ENCODE results near the gene FUZ.

Gene FUZ

DNA sequence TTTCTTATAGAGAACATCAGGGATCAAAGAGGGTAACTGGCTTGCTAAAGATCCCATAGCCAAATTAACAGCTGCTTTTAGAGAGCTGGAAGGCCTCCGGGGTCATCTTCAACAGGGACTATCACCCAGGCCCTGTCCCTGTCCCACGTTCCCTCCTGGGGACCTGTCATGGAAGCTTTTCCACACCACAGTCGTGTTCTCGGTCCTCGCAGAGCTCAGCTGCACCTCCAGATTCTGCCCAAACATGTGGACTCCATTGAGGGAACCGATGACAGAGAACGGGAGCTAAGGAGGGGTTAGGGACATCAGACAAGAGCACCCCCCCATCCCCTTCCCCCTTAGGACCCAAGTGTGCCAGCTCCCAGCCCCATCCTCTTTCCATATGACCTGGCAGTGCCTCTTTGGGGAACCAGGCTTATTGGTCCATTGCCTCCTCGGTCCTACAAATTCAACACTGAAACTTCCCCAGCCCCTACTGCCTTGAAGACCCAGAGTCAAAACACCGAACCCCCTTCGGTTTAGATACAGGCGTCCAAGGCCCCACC is 568 bp downstream of the FUZ start:
- peak overlapping the region; percentile 62 for H3K9ac ChIP-seq (ENCODE audit: low read length)
- H3K27me3 ChIP-seq (ENCODE audit: low read length), result no peaks in the 10 kb centered on the region
- H3K27ac ChIP-seq (ENCODE audit: low read depth, low read length), result peak overlapping the region; percentile 55
- peak overlapping the region; percentile 93 for H2AFZ ChIP-seq (ENCODE audit: low read depth, low read length, severe bottlenecking)
- peak overlapping the region; percentile 69 for H3K4me3 ChIP-seq (ENCODE audit: insufficient read depth, low read length, poor library complexity, severe bottlenecking)
- H3F3A ChIP-seq (ENCODE audit: insufficient read depth), result peaks cover 26% of the 10 kb centered on the region
- H3K9me2 ChIP-seq (replicated peaks; ENCODE audit: insufficient read depth, low read length), result no peaks in the 10 kb centered on the region
- no peak for TF ChIP-seq EZH2phosphoT487 (conservative IDR thresholded peaks at IDR 0.05; ENCODE audit: low read length)
- TF ChIP-seq, protein P1, sequence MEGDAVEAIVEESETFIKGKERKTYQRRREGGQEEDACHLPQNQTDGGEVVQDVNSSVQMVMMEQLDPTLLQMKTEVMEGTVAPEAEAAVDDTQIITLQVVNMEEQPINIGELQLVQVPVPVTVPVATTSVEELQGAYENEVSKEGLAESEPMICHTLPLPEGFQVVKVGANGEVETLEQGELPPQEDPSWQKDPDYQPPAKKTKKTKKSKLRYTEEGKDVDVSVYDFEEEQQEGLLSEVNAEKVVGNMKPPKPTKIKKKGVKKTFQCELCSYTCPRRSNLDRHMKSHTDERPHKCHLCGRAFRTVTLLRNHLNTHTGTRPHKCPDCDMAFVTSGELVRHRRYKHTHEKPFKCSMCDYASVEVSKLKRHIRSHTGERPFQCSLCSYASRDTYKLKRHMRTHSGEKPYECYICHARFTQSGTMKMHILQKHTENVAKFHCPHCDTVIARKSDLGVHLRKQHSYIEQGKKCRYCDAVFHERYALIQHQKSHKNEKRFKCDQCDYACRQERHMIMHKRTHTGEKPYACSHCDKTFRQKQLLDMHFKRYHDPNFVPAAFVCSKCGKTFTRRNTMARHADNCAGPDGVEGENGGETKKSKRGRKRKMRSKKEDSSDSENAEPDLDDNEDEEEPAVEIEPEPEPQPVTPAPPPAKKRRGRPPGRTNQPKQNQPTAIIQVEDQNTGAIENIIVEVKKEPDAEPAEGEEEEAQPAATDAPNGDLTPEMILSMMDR (IDR thresholded peaks at IDR 0.05; ENCODE audit: insufficient read depth, low read length, poor library complexity, severe bottlenecking), result no peak
- H4K20me1 ChIP-seq (ENCODE audit: low read depth, low read length), result no peaks in the 10 kb centered on the region
- no peaks in the 10 kb centered on the region for H3K79me2 ChIP-seq (ENCODE audit: insufficient read depth, low read length)
- no peaks in the 10 kb centered on the region for H3K36me3 ChIP-seq (ENCODE audit: low read length)
- H3K4me2 ChIP-seq (ENCODE audit: low read depth, low read length, poor library complexity, severe bottlenecking), result peak overlapping the region; percentile 85
- no peaks in the 10 kb centered on the region for H3K9me3 ChIP-seq (ENCODE audit: insufficient read depth, low read length)

DNA sequence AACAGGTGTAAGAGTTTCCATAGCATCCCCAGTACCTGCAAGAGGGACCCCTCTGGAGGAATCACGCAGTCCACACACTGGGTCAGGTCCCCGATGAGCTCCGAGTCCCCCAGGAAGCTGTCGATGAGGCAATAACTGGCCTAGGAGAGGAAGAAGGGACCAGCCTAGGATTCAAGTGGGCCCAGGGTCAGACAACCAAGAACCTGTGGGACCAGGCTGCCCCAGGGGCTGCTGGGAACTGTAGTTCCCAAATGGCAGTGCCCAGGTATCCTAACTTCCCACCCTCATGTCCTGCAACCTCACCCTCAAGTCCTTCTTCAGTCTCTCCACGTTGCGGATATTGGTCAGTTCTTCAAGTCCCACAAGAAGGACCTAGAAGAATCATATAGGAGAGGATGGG is 1.8 kb downstream of the FUZ start:
- no peak overlapping the region for H2AFZ ChIP-seq (ENCODE audit: low read depth, low read length, severe bottlenecking)
- H3K27me3 ChIP-seq (ENCODE audit: low read length), result no peaks in the 10 kb centered on the region
- no peak overlapping the region for H3K4me2 ChIP-seq (ENCODE audit: low read depth, low read length, poor library complexity, severe bottlenecking)
- H4K20me1 ChIP-seq (ENCODE audit: low read depth, low read length), result no peaks in the 10 kb centered on the region
- no peak overlapping the region for H3K9ac ChIP-seq (ENCODE audit: low read length)
- H3K4me3 ChIP-seq (ENCODE audit: insufficient read depth, low read length, poor library complexity, severe bottlenecking), result no peak overlapping the region
- H3K9me3 ChIP-seq (ENCODE audit: insufficient read depth, low read length), result no peaks in the 10 kb centered on the region
- H3K27ac ChIP-seq (ENCODE audit: low read depth, low read length), result no peak overlapping the region
- H3K9me2 ChIP-seq (replicated peaks; ENCODE audit: insufficient read depth, low read length), result no peaks in the 10 kb centered on the region
- TF ChIP-seq, protein P1 (IDR thresholded peaks at IDR 0.05; ENCODE audit: insufficient read depth, low read length, poor library complexity, severe bottlenecking), result no peak
- H3F3A ChIP-seq (ENCODE audit: insufficient read depth), result peaks cover 20% of the 10 kb centered on the region
- no peaks in the 10 kb centered on the region for H3K79me2 ChIP-seq (ENCODE audit: insufficient read depth, low read length)
- no peaks in the 10 kb centered on the region for H3K36me3 ChIP-seq (ENCODE audit: low read length)

DNA sequence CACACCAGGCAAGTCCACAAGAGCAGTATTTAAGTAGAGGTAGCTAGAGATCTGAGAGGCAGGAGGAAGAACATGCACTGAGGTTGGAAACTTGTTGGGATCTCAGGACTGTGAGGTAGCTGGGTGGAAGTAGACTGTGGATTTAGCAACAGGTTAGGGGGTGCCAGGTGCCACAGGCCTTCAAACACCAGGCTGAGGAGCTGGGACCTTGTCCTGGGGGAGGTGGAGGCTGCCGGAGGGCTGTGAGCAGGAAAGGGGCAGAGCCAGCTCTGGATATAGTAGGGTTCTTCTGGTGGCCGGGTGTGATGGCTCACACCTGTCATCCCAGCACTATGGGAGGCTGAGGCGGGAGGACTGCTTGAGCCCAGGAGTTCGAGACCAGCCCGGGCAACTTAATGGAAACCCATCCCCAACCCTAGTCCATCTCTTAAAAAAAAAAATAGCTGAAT is 3.1 kb downstream of the FUZ start:
- Histone ChIP-seq H3K4me3 (ENCODE audit: insufficient read depth, low read length, poor library complexity, severe bottlenecking) (no peak overlapping the region), H3K27ac (ENCODE audit: low read depth, low read length) (peak overlapping the region; percentile 6; the same call in 1 of the 2 replicates), H2AFZ (ENCODE audit: low read depth, low read length, severe bottlenecking) (no peak overlapping the region)

More for the DNA sequence above, 3.1 kb downstream of the FUZ start:
- Histone ChIP-seq H3K9me3 (ENCODE audit: insufficient read depth, low read length) (no peaks in the 10 kb centered on the region), H3K27me3 (ENCODE audit: low read length) (no peaks in the 10 kb centered on the region), H3K9ac (ENCODE audit: low read length) (peak overlapping the region; percentile 40; the same call in 1 of the 2 replicates), H3K4me2 (ENCODE audit: low read depth, low read length, poor library complexity, severe bottlenecking) (peak overlapping the region; percentile 54), H3K9me2 (replicated peaks; ENCODE audit: insufficient read depth, low read length) (no peaks in the 10 kb centered on the region), H3F3A (ENCODE audit: insufficient read depth) (peaks cover 20% of the 10 kb centered on the region), H3K79me2 (ENCODE audit: insufficient read depth, low read length) (no peaks in the 10 kb centered on the region), H4K20me1 (ENCODE audit: low read depth, low read length) (no peaks in the 10 kb centered on the region), H3K36me3 (ENCODE audit: low read length) (no peaks in the 10 kb centered on the region)
- TF ChIP-seq, protein P1 (IDR thresholded peaks at IDR 0.05; ENCODE audit: insufficient read depth, low read length, poor library complexity, severe bottlenecking), result no peak
- TF ChIP-seq EZH2phosphoT487 (conservative IDR thresholded peaks at IDR 0.05; ENCODE audit: low read length), result no peak
